ENCODE data around the gene MMP17. TPM values are rescaled to one million over a fixed set of nuclear protein-coding genes. Genes with fewer than 3 reads are reported as not detected.

Gene MMP17
- total and polyA plus RNA-seq, 2 donors from 2014 or later: 0.82 to 3.2 TPM

DNA sequence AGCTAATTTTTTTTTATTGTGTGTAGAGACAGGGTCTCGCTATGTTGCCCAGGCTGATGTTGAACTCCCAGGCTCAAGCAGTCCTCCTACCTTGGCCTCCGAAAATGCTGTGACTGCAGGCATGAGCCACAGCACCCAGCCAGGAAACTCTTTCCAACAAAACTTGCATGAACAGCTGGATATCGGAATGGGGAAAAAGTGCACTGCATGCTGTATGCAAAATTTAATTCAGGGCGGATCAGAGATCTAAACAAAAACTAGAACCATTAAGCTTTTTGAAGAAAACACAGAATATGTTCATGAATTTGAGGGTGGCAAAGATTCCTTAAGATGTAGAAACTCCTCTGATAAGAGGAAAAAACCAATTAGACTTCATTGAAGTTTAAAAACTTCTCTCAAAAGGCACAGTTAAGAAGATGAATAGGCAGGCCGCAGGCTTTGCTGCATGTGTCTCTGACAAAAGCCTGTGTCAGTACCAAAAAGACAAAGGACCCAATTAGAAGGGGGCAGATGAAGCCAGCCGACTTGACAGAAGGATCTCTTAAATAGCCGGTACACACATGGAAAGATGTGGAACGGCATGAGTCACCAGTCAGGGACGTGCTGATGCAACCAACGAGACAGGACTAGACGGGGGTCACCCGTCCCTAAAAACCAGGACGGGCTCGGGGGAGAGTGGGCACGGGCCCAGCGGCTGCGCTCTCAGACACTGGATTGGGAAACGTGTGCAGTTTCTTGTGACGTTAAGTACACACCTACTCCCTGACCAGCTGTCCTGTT is 34.8 kb upstream of the MMP17 start:
- H3K9me3 ChIP-seq (ENCODE audit: control insufficient read depth in 2 of 3, insufficient read depth in 1 of 3, low read length in 3 of 3): no peaks in the 10 kb centered on the region
- no peaks in the 10 kb centered on the region for H3K27me3 ChIP-seq (ENCODE audit: control insufficient read depth, insufficient read depth, low read length)
- peaks cover 12 to 46% (median 29%) of the 10 kb centered on the region in 3 donors for H3K36me3 ChIP-seq (ENCODE audit: control insufficient read depth in 2 of 3, insufficient read depth in 3 of 3, low read length in 3 of 3)
- no peak overlapping the region for H3K9ac ChIP-seq (ENCODE audit: low read length in 3 of 3)
- no peak for FAIRE-seq
- TF ChIP-seq, protein P1, sequence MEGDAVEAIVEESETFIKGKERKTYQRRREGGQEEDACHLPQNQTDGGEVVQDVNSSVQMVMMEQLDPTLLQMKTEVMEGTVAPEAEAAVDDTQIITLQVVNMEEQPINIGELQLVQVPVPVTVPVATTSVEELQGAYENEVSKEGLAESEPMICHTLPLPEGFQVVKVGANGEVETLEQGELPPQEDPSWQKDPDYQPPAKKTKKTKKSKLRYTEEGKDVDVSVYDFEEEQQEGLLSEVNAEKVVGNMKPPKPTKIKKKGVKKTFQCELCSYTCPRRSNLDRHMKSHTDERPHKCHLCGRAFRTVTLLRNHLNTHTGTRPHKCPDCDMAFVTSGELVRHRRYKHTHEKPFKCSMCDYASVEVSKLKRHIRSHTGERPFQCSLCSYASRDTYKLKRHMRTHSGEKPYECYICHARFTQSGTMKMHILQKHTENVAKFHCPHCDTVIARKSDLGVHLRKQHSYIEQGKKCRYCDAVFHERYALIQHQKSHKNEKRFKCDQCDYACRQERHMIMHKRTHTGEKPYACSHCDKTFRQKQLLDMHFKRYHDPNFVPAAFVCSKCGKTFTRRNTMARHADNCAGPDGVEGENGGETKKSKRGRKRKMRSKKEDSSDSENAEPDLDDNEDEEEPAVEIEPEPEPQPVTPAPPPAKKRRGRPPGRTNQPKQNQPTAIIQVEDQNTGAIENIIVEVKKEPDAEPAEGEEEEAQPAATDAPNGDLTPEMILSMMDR (IDR thresholded peaks at IDR 0.05; ENCODE audit: borderline replicate concordance, extremely low read depth, insufficient read depth): no peak
- no peak for DNase-seq
- no peak overlapping the region for H3K27ac ChIP-seq (ENCODE audit: low read depth in 2 of 2, low read length in 2 of 2)
- peaks cover 0 to 2% (median 0%) of the 10 kb centered on the region in 3 donors for H3K4me1 ChIP-seq (ENCODE audit: control insufficient read depth in 2 of 3, insufficient read depth in 2 of 3, low read depth in 1 of 3, low read length in 3 of 3)
- intact Hi-C loops (cut with DNase I): no loop called here
- no peak overlapping the region for H3K4me3 ChIP-seq (ENCODE audit: low read length in 3 of 3)

DNA sequence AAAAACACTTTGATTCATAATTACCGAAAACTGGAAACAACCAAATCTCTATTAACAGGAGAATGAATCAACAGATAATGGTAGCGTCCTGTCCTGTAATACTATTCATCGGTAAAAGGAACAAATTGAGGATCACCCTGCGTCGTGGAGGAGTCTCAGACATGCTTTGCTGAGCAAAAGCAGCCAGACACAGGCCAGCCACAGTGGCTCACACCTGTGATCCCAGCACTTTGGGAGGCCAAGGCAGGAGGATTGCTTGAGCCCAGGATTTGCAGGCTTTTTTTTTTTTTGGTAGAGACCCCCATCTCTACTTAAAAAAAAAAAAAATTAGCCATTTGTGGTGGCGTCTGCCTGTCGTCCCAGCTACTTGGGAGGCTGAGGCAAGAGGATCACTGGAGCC is 34.1 kb upstream of the MMP17 start:
- Histone ChIP-seq H3K27ac (ENCODE audit: low read depth in 2 of 2, low read length in 2 of 2) (no peak overlapping the region), H3K9me3 (ENCODE audit: control insufficient read depth in 2 of 3, insufficient read depth in 1 of 3, low read length in 3 of 3) (no peaks in the 10 kb centered on the region), H3K4me3 (ENCODE audit: low read length in 3 of 3) (no peak overlapping the region), H3K9ac (ENCODE audit: low read length in 3 of 3) (no peak overlapping the region), H3K36me3 (ENCODE audit: control insufficient read depth in 2 of 3, insufficient read depth in 3 of 3, low read length in 3 of 3) (peaks cover 12 to 49% (median 29%) of the 10 kb centered on the region in 3 donors), H3K4me1 (ENCODE audit: control insufficient read depth in 2 of 3, insufficient read depth in 2 of 3, low read depth in 1 of 3, low read length in 3 of 3) (peaks cover 0 to 2% (median 0%) of the 10 kb centered on the region in 3 donors), H3K27me3 (ENCODE audit: control insufficient read depth, insufficient read depth, low read length) (no peaks in the 10 kb centered on the region)
- TF ChIP-seq, protein P1 (IDR thresholded peaks at IDR 0.05; ENCODE audit: borderline replicate concordance, extremely low read depth, insufficient read depth): no peak
- intact Hi-C loops (cut with DNase I): no loop called here
- DNase-seq (no peak), FAIRE-seq (no peak)

DNA sequence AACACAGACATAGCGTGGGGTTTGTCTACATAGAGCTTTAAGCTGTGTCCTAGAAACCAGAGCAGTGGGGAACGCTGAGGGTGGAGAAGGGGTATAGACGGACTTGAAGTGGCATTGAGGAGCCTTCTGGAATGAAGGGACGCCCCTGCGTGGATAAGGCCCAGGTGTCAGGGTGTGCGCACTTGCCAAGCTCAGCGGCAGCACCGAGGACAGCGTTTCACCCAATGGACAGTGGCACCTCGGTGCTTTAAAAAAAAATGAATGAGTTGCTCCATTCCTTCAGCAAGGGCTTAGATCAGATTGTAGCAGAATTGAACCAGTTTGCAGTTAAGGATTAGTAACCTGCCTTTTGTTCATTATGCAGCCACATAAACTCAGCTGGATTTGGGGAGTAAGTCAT is 33.6 kb upstream of the MMP17 start:
- peaks cover 10 to 51% (median 29%) of the 10 kb centered on the region in 3 donors for H3K36me3 ChIP-seq (ENCODE audit: control insufficient read depth in 2 of 3, insufficient read depth in 3 of 3, low read length in 3 of 3)

More for the DNA sequence above, 33.6 kb upstream of the MMP17 start:
- TF ChIP-seq, protein P1 (IDR thresholded peaks at IDR 0.05; ENCODE audit: borderline replicate concordance, extremely low read depth, insufficient read depth): no peak
- Histone ChIP-seq H3K27ac (ENCODE audit: low read depth in 2 of 2, low read length in 2 of 2) (no peak overlapping the region), H3K27me3 (ENCODE audit: control insufficient read depth, insufficient read depth, low read length) (no peaks in the 10 kb centered on the region), H3K9me3 (ENCODE audit: control insufficient read depth in 2 of 3, insufficient read depth in 1 of 3, low read length in 3 of 3) (no peaks in the 10 kb centered on the region), H3K4me1 (ENCODE audit: control insufficient read depth in 2 of 3, insufficient read depth in 2 of 3, low read depth in 1 of 3, low read length in 3 of 3) (peaks cover 0 to 2% (median 0%) of the 10 kb centered on the region in 3 donors), H3K9ac (ENCODE audit: low read length in 3 of 3) (no peak overlapping the region), H3K4me3 (ENCODE audit: low read length in 3 of 3) (no peak overlapping the region)
- intact Hi-C loops (cut with DNase I): no loop called here
- FAIRE-seq (no peak), DNase-seq (no peak)
